HG02759 (cell line): ENCODE measurements around the gene ENTPD5.
"Not testable (repeated sequence)": the region's sequence is repeated elsewhere in the genome, so short reads cannot be mapped to it uniquely, and the experiment has no call there.

Experiments
- ATAC-seq: cut with Tn5 transposase; IDR thresholded peaks from one replicate; pipeline ENCODE4 v1.9.1; 2021; ENCODE audit warnings: mild to moderate bottlenecking, moderate library complexity; ENCODE audit not compliant: unreplicated experiment

ENTPD5 gene

DNA sequence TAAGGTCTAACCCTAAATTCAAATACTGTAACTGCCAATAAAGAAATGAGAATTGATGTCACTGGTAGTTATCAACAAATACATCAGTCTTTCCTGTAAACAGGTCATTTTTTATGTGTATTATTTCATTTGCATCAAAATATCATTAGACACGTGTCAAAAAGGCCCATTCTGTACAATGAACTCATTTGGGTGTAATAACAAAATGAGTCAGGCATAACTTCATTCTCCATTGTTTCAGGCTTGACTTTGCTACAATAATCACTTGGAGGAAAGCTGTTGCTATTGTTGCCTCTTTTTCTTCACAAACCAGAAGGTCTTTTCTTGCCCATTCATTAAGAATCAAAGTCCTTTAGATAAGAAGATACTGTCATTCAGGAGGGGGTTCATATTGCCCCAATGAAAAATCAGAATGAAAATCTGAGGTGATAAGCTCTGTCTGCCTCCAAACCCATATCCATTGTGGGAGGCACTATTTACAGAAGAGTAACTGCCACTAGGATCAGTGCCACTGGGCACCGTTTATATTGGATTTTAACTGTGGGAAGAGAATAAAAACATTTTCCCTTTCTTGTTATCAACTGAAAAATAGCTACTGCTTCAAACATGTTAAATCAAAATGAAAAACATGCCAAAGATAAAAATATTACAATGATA, 10.1 kb downstream of the ENTPD5 start:
- no peak for ATAC-seq

DNA sequence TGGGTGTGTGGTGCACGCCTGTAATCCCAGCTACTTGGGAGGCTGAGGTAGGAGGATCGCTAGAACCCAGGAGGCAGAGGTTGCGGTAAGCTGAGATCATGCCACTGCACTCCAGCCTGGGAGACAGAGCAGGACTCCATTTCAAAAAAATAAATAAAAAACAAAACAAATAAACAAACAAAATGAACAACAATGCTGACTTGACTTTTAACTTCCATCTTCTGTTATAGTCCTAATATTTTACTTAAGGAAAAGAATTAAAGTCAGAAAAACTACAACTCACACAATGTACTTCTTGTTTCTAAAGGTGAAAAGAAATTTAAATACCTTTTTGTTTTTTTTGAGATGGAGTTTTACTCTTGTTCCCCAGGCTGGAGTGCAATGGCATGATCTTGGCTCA, 13.4 kb downstream of the ENTPD5 start:
- ATAC-seq: not testable (repeated sequence)

DNA sequence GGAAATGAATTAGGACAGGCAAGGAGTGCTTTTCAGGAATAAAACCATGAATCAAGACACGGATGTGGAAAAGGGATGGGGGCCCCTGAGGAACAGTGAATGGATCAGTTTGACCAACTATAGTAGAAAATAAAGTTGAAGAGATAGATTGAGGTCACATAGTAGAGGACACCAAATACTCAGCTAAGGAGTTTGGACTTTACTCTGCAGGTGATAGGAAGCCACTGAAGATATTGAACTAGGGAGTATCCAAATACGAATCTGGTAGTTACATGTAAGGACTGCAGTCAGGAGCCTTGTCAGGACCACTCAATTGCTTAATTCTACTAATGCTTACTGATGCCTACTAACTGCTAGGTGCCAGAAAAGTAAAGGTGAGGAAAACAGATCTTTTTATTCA, 20.4 kb downstream of the ENTPD5 start:
- no peak for ATAC-seq

DNA sequence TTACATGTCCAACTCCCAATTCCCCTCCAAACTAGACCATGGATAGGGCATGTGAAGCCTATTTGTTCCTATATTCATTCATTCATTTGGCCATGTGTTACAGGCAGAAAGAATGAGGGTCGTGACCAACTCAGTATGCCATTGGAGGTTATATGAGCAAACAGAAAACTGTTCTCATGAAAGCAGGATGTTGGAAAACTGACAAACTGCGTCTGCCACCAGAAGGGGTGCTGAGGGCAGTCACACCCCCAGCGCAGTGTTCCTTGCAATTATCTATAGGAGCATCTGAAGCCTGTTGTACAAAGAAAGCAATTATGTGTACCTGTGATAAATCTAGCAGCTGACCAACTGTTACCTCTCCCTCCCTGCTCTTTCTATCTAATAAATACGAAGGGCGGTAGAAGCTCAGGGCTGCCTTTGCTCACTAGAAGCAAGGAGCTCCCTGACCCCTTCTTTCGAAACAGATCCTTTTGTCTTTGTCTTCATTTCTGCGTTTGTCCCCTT, 21.1 kb downstream of the ENTPD5 start:
- ATAC-seq: no peak

DNA sequence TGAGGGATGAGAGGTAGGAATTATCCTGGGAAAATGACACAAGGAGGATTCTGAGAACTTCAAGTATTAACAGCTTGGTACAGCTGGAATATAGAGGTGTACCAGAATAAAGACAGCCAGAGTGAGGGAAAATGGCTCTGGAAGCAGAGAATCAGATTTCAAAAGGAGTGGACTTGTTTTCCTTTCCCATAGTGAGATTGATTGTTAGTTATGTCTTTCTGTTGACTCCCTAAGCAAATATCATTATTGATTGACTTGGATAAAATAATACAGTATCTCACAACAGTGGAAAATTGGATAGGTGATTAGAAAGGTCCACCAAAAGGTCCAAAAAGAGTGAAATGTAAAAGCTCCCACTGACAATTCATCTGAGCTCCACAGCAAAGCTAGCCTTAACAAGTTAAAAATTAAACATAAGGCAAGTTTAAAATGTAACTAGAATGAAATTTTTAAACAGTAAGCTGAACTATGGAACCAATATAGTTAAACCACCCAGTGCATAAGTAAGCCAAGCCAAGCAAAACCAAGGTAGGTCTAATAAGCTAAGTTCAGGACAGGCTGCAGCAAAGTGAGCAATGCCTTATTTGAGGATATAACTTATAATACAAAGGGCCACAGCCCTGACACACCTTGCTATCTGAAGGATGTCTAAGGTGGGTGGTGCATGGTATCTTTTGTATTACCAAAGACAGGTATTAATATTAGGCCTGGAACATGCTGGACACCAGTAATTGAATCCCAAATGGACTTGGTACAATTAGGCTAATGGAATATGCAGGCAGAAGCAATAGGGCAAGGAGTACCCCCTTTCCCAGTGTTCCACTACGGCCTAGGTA, 21.8 kb downstream of the ENTPD5 start:
- no peak for ATAC-seq

DNA sequence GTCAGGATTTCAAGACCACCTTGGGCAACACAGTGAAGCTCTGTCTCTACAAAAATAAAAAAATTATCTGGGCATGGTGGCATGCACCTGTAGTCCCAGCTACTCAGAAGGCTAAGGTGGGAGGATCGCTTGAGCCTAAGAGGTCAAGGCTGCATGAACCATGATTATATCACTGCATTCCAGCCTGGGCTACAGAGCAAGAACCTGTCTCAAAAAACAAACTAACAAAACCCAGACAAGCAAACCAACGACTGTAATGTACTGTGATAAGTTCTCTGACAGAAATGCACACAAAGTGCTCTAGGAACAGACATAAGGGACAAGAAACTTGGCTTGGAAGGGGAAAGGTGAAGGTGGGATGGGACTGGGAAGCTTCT, 22.4 kb downstream of the ENTPD5 start:
- ATAC-seq: no peak

DNA sequence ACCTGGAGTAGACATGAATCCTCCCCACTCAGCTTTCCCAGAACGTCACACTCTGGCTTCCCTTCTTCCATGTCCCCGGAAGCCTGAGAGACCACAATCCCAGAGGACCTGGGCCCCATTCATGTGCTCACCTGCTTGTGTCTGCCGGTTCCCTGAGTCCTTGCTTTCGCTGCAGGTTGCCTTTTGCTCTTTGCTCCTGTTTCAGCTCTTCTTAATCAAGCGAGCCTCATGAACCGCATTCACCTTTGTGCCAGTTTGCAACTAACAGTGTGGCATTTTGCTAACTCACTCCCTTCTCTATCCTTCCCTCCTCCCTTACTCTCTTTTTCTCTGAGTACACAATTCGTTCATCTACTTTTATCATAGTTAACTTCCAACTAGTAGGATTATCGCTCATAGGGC, 23.1 kb downstream of the ENTPD5 start:
- no peak for ATAC-seq

DNA sequence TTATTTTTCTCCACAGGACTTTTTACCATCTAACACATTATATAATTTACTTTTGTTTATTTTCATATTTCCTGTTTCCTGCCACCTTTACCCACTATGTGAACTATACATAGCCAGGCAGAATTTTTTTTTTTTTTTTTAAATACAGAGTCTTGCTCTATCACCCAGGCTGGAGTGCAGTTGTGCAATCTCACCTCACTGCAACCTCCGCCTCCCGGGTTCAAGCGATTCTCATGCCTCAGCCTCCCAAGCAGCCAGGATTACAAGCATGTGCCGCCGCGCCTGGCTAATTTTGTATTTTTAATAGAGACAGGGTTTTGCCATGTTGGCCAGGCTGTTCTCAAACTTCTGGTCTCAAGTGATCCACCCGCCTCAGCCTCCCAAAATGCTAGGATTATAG, 24.2 kb downstream of the ENTPD5 start:
- not testable (repeated sequence) for ATAC-seq

DNA sequence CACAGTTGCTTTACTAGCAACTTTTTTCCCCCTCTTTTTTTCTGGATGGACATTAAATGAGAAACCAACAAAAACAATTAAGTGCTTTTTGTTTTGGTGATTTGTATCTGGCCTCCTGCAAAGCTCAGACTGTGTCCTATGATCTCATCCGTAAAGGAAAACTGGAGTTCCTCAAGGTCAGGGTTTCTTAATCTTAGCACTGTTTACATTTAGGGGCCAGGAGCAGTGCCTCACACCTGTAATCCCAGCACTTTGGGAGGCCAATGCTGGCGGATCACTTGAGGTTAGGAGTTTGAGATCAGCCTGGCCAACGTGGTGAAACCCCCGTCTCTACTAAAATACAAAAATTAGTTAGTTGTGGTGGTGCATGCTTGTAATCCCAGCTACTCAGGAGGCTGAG, 28.0 kb downstream of the ENTPD5 start:
- ATAC-seq: no peak

DNA sequence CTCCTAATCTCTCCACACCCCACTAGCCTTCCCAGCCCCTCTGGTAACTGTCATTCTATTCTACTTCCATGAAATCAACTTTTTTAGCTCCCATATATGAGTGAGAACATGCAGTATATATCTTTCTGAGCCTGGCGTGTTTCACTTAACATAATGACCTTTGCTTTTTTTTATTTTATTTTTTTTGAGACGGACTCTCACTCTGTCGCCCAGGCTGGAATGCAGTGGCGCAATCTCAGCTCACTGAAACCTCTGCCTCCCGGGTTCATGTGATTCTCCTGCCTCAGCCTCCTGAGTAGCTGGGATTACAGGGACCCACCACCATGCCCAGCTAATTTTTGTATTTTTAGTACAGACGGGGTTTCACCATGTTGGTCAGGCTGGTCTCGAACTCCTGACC, 30.4 kb downstream of the ENTPD5 start:
- ATAC-seq: not testable (repeated sequence)

DNA sequence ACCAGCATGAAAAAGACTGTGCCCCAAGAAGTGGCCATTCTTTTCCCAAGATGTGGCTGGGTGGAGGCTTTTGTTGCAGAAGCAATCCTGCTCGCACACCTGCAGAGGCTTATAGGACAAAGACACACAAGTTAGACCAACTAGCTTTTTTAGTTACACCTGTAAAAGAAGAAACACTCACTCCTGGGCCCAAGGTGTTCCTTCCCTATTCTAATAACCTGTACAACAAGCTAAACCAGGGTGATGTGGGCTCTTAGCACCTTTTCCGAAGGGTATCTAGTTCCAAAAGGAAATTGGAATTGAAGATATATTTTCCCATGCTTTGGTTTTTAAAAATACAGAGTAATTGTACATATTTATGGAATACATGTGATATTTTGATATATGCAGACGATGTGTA, 31.0 kb downstream of the ENTPD5 start:
- ATAC-seq: no peak

DNA sequence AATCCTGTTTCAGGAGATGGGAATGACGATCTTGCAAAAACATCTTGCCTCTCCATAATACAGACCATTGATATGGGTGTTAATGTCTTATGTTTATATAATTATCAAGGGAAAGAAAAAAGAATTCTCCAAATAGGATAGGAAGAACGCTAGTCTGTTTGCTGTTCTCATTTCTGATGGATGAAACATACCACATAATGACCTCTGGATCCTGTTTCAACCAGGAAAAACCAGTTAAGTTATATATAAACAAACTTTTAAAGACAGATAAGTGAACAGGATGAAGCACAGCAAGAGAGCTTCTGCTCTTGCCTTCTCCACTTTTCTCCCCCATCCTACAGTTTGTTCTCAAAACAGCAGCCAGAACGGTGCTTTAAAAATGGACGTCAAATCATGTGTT, 41.2 kb downstream of the ENTPD5 start:
- ATAC-seq: no peak

DNA sequence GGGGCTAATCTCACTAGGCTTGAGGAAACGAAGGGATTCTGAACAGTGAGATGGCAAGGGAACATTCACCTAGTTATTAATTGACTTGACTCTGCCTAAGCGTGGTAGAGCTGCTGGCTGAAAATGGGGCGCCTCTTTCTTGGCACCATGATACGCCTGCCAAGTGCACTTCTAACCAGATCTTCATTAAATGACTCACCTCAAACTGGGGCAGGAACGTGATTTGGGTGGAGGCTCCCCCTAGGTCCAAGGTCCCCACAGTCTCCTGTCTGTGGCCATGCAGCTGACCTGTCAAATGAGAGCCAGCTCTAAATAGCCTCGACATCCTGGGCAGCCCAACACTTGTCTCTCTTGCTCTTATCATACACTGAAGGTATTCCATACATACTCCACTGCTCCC, 43.0 kb downstream of the ENTPD5 start:
- no peak for ATAC-seq

DNA sequence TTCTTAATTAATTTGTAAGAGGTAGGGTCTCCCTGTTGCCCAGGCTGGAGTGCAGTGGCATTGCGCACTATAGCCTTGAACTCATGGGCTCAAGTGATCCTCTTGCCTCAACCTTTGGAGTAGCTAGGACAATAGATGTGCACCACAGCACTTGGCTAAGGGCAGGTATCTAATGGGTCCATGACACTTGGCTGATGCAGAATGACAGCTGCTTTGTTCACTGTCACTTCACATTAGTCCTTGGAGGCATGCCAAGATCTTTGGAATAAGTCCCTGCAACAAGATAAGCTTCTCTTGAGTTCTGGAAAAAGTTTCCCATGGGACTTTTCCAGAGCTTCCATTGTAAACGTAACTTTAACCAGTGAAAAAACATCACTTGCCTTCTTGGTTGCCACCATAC, 45.6 kb downstream of the ENTPD5 start:
- ATAC-seq: no peak

DNA sequence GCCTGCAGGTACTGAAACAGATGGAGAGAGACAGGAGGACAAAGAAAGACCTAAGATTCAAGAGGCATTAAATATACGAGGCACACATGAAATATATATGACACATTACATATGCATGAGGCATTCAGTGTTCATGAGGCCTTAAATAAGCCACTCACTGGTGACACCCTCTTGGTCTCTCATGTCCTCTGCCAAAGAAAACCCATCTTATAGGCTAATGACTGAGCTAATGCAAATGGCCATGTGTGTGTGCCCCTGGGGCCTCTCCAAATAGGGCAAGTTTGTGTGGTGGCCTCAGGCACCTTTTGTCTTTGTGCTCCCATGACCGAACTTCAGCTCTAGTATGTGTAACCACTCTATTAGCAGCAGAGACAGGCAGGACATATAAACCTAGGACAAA, 50.2 kb downstream of the ENTPD5 start:
- no peak for ATAC-seq

DNA sequence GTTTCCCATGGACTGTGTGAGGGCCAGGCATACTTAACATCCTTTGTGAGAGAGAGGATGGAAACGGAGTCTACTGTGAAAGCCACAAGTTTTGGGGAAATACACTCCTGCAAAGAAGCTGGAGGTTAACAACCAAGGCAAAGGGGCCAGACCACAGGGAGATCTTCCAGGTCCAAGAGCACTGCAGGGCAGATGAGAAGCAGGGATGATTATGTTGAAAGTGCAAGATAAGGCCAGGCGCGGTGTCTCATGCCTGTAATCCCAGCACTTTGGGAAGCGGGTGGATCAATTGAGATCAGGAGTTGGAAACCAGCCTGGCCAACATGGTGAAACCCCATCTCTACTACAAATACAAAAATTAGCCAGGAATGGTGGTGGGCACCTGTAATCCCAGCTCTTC, 53.9 kb downstream of the ENTPD5 start:
- no peak for ATAC-seq

DNA sequence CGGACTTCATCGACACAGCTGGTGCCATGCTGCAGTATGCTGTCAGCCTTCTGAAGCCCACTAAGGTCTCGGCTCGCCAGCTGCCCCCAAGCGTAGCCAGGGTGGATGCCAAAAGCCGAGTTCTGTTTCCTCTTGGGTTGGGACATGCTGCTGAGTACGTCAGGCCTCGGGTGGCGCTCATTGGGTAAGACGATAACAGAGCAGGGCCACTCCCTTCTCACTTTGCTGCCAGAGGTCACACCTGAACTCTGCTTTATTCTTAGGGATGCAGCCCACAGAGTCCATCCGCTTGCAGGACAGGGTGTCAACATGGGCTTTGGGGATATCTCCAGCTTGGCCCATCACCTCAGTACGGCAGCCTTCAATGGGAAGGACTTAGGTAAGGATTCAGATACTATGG, 57.9 kb downstream of the ENTPD5 start:
- ATAC-seq: no peak

DNA sequence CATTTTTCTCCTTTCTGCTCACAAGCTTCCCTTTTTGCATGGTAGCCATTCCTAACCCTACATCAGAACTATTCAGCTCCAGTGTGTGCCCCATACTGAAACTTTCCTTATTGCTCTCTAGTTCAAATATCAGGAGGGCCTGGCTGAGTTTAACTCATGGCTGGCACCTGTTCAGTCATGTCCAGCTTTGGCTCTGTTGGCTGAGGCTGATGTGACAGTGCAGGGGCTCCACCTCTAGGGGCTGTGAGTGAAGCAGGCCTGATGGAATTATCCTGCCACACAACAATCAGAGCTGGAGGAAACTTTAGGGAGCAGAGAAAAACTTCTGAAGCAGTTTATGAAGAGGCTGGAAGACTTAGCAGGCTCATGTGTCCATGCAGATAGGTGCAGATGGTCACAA, 60.5 kb downstream of the ENTPD5 start:
- no peak for ATAC-seq

DNA sequence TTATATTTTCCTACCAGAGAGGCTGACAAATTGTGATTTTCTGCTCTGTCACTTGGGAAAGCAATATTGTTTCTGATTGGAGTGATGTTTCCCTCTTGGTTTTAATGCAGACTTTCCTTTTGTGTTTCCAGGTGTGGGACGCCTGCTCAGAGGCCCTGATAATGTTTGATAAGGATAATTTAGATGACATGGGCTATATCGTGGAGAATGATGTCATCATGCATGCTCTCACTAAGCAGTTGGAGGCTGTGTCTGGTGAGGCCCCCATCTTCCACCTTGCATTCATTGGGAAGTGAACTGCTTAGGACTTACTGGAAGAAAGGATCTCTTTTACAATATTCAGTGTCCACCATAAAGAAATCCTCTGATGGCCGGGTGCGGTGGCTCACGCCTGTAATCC, 63.4 kb downstream of the ENTPD5 start:
- no peak for ATAC-seq

DNA sequence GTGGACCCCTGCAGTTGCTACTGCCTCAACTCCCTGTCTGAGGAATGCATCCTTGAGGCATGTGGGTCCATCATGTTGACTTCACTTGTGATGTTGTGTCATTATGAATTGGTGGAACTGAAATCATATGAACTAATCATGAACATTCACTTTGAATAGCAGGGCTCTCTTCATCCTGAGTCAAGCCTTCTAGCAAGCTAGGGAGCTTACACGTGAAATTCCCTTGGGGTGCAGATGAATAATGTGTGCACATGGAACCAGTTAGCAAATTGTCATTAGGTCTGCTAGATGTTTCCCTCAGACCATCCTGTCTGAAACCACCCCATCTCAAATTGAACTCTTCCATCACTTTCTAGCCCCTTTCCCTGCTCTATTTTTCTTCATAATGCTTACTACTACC, 65.4 kb downstream of the ENTPD5 start:
- no peak for ATAC-seq

DNA sequence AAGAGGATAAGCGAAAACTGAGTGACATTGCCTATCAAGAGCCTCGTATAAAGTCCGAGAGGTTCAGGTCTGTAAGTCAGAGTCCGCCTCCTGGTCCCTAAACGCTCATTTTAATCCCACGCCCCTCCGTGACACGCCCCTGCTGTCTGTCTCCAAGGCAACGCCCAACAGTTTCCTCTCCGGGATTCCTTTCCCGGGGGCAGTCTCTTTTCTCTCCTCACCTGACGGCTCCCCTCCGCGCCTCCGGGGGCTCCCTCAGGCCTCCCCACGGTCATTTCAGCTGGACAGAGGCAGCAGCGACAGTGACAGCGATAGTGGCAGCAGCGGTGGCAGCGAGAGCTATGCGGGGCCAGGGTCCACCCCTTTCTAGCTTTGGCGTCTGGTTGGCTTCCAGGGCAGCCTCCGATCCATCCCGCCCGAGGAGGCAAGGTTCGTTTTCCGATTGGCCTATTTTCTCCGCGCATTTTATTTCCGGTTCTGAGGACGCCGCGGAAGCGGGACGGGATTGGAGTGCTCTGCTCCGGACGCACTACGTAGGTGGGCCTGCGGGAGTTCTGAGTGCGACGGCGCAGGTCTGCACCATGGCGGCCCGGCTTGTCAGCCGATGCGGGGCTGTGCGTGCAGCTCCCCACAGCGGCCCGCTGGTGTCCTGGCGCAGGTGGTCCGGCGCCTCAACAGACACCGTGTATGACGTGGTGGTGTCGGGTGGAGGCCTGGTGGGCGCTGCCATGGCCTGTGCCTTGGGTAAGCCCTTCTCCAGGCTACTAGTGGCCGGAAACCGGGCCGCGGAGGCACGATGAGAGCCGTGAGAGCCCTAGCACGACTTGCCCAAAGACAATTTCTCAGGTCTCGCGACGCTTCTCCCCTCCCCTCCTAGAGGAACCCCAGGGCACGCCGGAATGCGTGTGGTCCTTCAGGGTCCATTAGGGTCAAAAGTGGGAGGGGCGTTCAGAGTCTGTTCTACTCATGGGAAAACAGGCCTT, 69.0 kb downstream of the ENTPD5 start, which contains the start of the genes COQ6 and FAM161B:
Gene COQ6, plus strand, starts transcription at position 551 of the 983 bp plus-strand sequence. Its CDS starts 31 bp downstream, at position 582.
Gene FAM161B, minus strand, starts transcription at position 343 of the 983 bp plus-strand sequence. Its CDS starts 68 bp downstream, at position 275.
- peak; percentile 91 for ATAC-seq
